AG10803 (cell line): ENCODE data around the gene SULF2.

Experiments used
- DNase-seq: peaks from one replicate; pipeline ENCODE4 v3.0.0; 2010; ENCODE audit warnings: low read depth
- H3K4me3 ChIP-seq: 2 replicates; pipeline ENCODE4 v1.5.1; 2011; ENCODE audit warnings: mild to moderate bottlenecking, low read length, control low read depth
- CTCF ChIP-seq: conservative IDR thresholded peaks from 2 replicates; pipeline ENCODE4 v1.5.1; 2011; ENCODE audit warnings: mild to moderate bottlenecking, low read length, control low read depth, inconsistent platforms

Gene SULF2

GRCh38 chr20:47758517-47759450, 26.5 kb downstream of the SULF2 start:
- no peak for DNase-seq
- no peak overlapping the region for H3K4me3 ChIP-seq
- TF ChIP-seq CTCF, result no peak

GRCh38 chr20:47757145-47758035, 27.9 kb downstream of the SULF2 start:
- no peak for DNase-seq
- no peak overlapping the region for H3K4me3 ChIP-seq
- no peak for TF ChIP-seq CTCF

GRCh38 chr20:47754946-47755652, 30.2 kb downstream of the SULF2 start:
- no peak for DNase-seq
- H3K4me3 ChIP-seq, result no peak overlapping the region
- TF ChIP-seq CTCF, result no peak

GRCh38 chr20:47754388-47754715, 30.9 kb downstream of the SULF2 start:
- DNase-seq, result no peak
- no peak overlapping the region for H3K4me3 ChIP-seq
- no peak for TF ChIP-seq CTCF

- H3K4me3 ChIP-seq, result no peak overlapping the region
- no peak for TF ChIP-seq CTCF
- no peak for DNase-seq
These were observed 31.5 kb downstream of the SULF2 start for GRCh38 chr20:47753576-47754387.

- no peak for TF ChIP-seq CTCF
- no peak for DNase-seq
- no peak overlapping the region for H3K4me3 ChIP-seq
These were observed 33.8 kb downstream of the SULF2 start for GRCh38 chr20:47751449-47751848.
